ENCODE data around the gene ZNF540. TPM values are rescaled to one million over a fixed set of nuclear protein-coding genes. Genes with fewer than 3 reads are reported as not detected.

The ZNF540 gene
- total and polyA plus RNA-seq, 10 of the 15 experiments (the other 5 are each of a cell fraction or from before 2014, with no cell fraction given): 0.17 to 2.3 (median 0.43) TPM

GRCh38 chr19:37635076-37636056 is 40.7 kb downstream of the ZNF540 start:
- H3K9me3 ChIP-seq (replicated peaks; ENCODE audit: control insufficient read depth, insufficient read depth, low read length): peaks cover 19% of the 10 kb centered on the region
- no peak for DNase-seq (ENCODE audit: low read depth, low spot score)
- 96% methylated on average over 11 of the region's 11 CpGs for WGBS (ENCODE audit: insufficient coverage, insufficient replicate concordance, low lambda C conversion rate, missing lambda C conversion rate)
- CTCF ChIA-PET: no interaction called here
- RAD21 ChIA-PET (ENCODE audit: unreplicated experiment): no interaction called here
- H3K27me3 ChIP-seq (replicated peaks in 1 of 2; ENCODE audit: control insufficient read depth in 2 of 2, insufficient read depth in 2 of 2, low read length in 1 of 2): no peaks in the 10 kb centered on the region
- H3K36me3 ChIP-seq (ENCODE audit: control insufficient read depth in 2 of 2, insufficient read depth in 2 of 2, low read length in 1 of 2): peaks cover 0 to 4% of the 10 kb centered on the region in 2 experiments; a peak in 2 of 4 replicates
- no peaks in the 10 kb centered on the region for H3K79me2 ChIP-seq (ENCODE audit: control insufficient read depth, insufficient read depth, low read length)
- SMC1A ChIA-PET (ENCODE audit: uncharacterized antibody, unreplicated experiment): no interaction called here
- ATAC-seq: no peak
- TSS peak; percentile 9 for BruUV-seq (replicated peaks)
- in situ Hi-C loops (cut with MboI): no loop called here
- intact Hi-C loops (cut with micrococcal nuclease; ENCODE audit: unreplicated experiment): no loop called here
- no peak overlapping the region for H3K9ac ChIP-seq (ENCODE audit: control insufficient read depth, insufficient read depth, low read length)
- FAIRE-seq: no peak
- H3K4me3 ChIP-seq: no peak overlapping the region
- H4K20me1 ChIP-seq (ENCODE audit: control insufficient read depth, insufficient read depth): no peaks in the 10 kb centered on the region
- POLR2A ChIA-PET: no interaction called here
- no peak overlapping the region for H3K27ac ChIP-seq (ENCODE audit: control insufficient read depth, insufficient read depth)
- H3K4me2 ChIP-seq (ENCODE audit: control insufficient read depth, insufficient read depth): no peak overlapping the region
- TF ChIP-seq HCFC1 (IDR thresholded peaks at IDR 0.05; ENCODE audit: low read length) (no peak), RELA (IDR thresholded peaks at IDR 0.05; ENCODE audit: borderline replicate concordance, partially characterized antibody) (no peak)
- no peaks in the 10 kb centered on the region for H3K4me1 ChIP-seq (ENCODE audit: control insufficient read depth, insufficient read depth, low read length)
- no peak overlapping the region for H2AFZ ChIP-seq (ENCODE audit: control insufficient read depth, low read depth, low read length)

DNA sequence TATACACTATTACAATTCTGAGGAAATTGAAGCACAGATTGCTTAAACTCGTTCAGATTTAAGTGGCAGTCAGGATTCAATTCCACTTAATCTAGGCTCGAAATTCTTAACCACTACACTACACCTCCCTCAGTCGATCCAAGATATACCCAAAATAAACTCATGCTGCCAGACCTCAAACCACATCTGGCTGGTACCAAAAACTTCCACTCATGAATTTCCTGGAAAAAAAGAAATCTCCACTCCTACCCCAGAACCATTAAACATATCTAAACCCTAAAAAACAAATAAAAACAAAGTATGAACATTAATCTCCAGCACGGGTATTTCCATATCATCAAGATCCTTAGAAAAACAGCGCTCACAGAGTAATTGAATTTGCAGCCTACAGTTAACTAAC is 59.4 kb downstream of the ZNF540 start:
- CTCF ChIA-PET: no interaction called here
- intact Hi-C loops (cut with micrococcal nuclease; ENCODE audit: unreplicated experiment): no loop called here
- POLR2A ChIA-PET: interaction anchor here (0.7 kb wide), 1 partner anchor 283 kb away, joined by 3 read pairs; the partner anchor contains the start of gene ZNF527
- 2% methylated on average over 5 of the region's 5 CpGs for WGBS (ENCODE audit: insufficient coverage, insufficient replicate concordance, low lambda C conversion rate, missing lambda C conversion rate)
- SMC1A ChIA-PET (ENCODE audit: uncharacterized antibody, unreplicated experiment): no interaction called here
- peak; percentile 84 for FAIRE-seq
- peak overlapping the region; percentile 75 for H3K4me2 ChIP-seq (ENCODE audit: control insufficient read depth, insufficient read depth)
- peak overlapping the region; percentile 85 for H3K27ac ChIP-seq (ENCODE audit: control insufficient read depth, insufficient read depth)
- RAD21 ChIA-PET (ENCODE audit: unreplicated experiment): no interaction called here
- peaks cover 26% of the 10 kb centered on the region for H3K79me2 ChIP-seq (ENCODE audit: control insufficient read depth, insufficient read depth, low read length)
- no peaks in the 10 kb centered on the region for H3K27me3 ChIP-seq (replicated peaks in 1 of 2; ENCODE audit: control insufficient read depth in 2 of 2, insufficient read depth in 2 of 2, low read length in 1 of 2)
- H3K4me1 ChIP-seq (ENCODE audit: control insufficient read depth, insufficient read depth, low read length): no peaks in the 10 kb centered on the region
- TSS peak; percentile 81 for BruUV-seq (replicated peaks)
- ATAC-seq: no peak
- peak overlapping the region; percentile 80 for H3K4me3 ChIP-seq
- no peak for DNase-seq (ENCODE audit: low read depth, low spot score)
- peaks cover 6% of the 10 kb centered on the region for H3K9me3 ChIP-seq (replicated peaks; ENCODE audit: control insufficient read depth, insufficient read depth, low read length)
- peaks cover 0 to 4% of the 10 kb centered on the region in 2 experiments; a peak in 1 of 4 replicates for H3K36me3 ChIP-seq (ENCODE audit: control insufficient read depth in 2 of 2, insufficient read depth in 2 of 2, low read length in 1 of 2)
- H4K20me1 ChIP-seq (ENCODE audit: control insufficient read depth, insufficient read depth): no peaks in the 10 kb centered on the region
- peak overlapping the region; percentile 89 for H3K9ac ChIP-seq (ENCODE audit: control insufficient read depth, insufficient read depth, low read length)
- peak overlapping the region; percentile 84 for H2AFZ ChIP-seq (ENCODE audit: control insufficient read depth, low read depth, low read length)
- in situ Hi-C loops (cut with MboI): loop anchor here (10.0 kb wide), 1 partner anchor 339 kb away; no protein-coding TSS in a partner anchor
- TF ChIP-seq ELK1 (IDR thresholded peaks at IDR 0.05; ENCODE audit: low read depth, low read length) (no peak), SIN3A (IDR thresholded peaks at IDR 0.05; ENCODE audit: low read depth, low read length) (no peak), CREM (IDR thresholded peaks at IDR 0.05; ENCODE audit: low read depth) (no peak), IKZF2 (IDR thresholded peaks at IDR 0.05) (no peak), CEBPB (IDR thresholded peaks at IDR 0.05; ENCODE audit: borderline replicate concordance in 1 of 2, low read depth in 2 of 2, low read length in 2 of 2) (no peak), ZBED1 (IDR thresholded peaks at IDR 0.05; ENCODE audit: borderline replicate concordance) (no peak), NFIC (IDR thresholded peaks at IDR 0.05; ENCODE audit: low read depth, low read length) (no peak)
- TF ChIP-seq, protein P1, sequence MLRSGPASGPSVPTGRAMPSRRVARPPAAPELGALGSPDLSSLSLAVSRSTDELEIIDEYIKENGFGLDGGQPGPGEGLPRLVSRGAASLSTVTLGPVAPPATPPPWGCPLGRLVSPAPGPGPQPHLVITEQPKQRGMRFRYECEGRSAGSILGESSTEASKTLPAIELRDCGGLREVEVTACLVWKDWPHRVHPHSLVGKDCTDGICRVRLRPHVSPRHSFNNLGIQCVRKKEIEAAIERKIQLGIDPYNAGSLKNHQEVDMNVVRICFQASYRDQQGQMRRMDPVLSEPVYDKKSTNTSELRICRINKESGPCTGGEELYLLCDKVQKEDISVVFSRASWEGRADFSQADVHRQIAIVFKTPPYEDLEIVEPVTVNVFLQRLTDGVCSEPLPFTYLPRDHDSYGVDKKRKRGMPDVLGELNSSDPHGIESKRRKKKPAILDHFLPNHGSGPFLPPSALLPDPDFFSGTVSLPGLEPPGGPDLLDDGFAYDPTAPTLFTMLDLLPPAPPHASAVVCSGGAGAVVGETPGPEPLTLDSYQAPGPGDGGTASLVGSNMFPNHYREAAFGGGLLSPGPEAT (IDR thresholded peaks at IDR 0.05; ENCODE audit: low read depth): no peak
- TF ChIP-seq, protein P2, sequence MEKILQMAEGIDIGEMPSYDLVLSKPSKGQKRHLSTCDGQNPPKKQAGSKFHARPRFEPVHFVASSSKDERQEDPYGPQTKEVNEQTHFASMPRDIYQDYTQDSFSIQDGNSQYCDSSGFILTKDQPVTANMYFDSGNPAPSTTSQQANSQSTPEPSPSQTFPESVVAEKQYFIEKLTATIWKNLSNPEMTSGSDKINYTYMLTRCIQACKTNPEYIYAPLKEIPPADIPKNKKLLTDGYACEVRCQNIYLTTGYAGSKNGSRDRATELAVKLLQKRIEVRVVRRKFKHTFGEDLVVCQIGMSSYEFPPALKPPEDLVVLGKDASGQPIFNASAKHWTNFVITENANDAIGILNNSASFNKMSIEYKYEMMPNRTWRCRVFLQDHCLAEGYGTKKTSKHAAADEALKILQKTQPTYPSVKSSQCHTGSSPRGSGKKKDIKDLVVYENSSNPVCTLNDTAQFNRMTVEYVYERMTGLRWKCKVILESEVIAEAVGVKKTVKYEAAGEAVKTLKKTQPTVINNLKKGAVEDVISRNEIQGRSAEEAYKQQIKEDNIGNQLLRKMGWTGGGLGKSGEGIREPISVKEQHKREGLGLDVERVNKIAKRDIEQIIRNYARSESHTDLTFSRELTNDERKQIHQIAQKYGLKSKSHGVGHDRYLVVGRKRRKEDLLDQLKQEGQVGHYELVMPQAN (conservative IDR thresholded peaks at IDR 0.05): no peak

Data from GM12878 (cell line).